GM18526 (cell line): Measurements from ENCODE around the gene LAMA5.

Experiments used
- POLR2A ChIP-seq: IDR thresholded peaks from 3 replicates; pipeline ENCODE4 v1.6.1; 2011; ENCODE audit not compliant: insufficient read length; ENCODE audit errors: extremely low read depth

Gene LAMA5

DNA sequence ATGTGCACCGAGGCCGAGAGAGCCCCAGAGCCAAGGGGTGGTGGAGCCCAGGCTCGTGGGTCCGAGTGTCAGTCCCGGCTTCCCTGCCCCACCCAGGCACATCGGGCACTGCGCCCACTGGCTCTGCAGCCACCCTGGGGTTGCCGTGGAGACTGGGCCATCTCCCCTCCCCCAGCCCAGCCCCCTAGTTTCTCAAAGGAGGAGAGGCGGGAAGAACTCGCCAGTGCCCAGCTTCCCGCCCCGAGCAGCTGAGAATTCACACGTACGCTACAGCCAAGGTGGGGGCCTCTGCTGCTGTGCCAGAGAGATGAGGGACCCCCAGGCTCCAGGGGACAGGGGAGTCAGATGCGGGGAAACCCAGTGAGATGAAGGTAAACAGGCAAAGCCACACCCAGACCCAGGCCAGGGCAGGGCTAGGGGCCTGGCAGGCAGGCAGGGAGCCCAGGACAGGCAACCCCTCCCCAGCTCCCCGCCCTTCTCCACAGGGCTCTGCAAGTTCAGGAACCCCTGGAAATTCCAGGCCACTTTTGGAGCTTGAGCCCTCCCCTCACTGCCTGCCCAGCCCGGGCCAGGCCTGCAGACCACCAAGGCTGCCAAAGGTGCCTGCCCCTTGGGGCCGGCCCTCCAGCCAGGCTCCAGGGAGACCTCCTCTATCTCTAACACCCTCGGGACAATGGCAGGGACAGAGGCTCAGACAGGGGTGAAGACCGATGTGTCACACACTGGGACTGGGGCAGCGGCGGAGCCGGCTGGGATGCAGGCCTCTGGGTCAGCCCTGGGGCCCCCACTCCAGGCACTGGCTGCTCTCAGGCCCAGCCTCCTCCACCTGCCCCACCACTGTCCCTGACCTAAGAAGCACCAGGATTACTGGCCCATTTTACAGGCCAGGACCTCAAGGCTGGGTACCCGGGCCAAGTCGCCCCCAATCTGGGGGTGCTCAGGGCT lies 6.0 kb downstream of the LAMA5 start:
- TF ChIP-seq POLR2A: no peak

DNA sequence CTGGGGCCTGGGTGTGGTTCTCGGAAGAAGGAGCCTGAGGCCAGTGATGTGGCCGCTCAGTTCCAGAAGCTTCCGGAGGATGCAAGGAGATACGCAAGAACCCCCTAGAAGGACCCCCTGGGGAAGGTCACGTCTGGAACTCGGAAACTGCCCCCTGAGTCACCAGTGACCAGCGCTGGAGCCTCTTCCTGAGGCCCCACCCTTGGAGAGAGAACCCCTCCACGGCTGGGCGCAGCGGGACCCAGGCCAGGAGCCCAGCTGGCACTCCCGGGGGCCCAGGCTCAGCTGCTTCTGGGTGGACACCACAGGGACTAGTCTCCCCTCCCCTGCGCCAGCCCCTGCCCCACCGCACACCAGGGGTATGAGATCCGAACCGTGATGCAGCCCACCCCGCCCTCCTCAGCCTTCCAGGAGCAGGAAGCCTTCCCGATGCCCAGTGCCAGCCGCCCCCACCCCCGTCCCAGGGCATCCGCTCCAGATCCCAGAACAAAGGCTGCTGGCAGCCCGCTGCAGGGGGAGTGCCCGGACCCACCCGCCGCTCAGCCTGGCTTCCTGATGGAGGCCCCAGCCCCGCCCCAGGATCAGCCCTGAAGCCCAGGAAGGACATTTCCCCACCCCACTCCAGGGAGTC lies 7.5 kb downstream of the LAMA5 start:
- no peak for TF ChIP-seq POLR2A

DNA sequence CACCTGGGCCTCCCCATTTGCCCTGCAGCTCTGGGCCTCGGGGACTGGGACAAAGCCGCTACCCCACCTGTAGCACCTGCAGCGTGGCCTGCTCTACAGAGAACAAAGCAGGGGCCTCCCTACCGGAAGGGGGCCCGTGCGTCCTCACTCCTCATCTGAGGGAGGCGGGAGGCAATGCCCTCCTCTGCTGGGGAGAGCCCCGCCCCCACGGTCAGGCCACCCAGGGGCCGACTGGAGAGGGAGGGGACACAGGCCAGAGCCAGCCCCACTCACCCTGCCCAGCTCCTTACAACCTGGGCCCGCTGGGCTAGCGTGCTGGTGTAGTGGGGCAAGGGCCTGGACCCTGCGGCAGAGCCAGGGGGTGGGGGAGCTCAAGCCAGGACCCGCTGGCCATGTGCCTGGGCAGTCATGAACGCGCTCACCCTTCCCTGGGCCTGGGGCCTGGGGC lies 8.0 kb downstream of the LAMA5 start:
- TF ChIP-seq POLR2A: no peak

DNA sequence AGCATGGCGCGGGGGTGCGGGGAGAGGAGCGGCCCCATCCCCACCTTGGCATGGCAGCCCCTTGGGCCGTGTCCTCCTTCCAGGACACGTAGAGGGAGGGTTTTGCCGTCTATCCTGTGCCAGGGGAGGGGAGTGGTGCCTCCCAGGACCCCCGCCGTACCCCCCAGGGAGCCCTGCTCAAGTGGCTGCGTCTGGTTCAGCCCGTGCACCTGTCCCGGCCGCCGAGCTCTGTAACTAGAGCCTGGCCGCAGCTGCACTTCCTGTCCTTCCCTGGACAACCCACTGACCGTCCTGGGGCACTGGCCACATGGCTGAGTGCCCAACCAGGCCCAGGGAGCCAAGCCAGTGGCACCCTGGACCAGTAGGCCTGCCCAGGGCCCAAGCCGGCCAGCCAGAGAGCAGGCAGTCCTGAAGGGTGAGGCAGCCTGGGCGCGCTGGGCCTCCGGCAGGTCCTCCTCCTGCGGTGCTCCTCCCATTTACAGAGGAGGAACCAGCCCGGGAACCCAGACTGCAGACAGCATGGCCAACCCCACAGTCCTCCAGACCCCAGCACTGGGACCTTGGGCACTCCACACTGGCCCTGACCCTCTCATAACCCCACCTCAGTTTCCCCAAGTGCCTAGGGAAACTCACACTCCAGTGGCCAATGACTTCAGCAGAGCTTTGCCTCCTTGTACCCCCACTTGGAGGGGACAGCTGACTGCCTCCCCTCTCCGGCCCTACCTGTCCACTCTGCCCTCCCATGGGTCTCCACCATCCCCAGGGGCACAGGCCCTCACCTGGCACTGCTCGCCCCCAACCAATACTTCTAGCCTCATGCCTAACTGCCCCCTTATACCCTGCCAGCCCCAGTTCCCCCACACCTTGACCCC lies 8.7 kb downstream of the LAMA5 start:
- TF ChIP-seq POLR2A: no peak

DNA sequence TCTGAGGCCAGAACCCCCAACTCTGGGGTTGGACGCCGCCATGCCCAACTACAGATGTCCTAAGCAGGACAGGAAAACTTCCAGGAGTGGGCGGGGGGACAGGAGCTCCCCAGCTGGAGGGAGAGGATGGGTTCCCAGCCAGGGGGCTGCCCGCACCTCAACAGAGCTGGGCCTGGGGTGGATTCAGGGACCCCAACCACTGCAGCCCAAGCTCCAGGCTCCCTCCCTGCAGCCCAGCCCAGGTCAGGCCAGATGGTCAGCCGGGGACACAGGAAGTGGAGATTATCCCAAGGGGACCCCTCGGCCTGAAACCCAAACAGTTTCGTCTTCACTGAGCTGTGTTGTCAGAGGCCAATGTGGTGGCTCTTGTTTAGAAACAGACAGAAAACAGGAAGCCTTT lies 9.4 kb downstream of the LAMA5 start:
- TF ChIP-seq POLR2A: no peak

DNA sequence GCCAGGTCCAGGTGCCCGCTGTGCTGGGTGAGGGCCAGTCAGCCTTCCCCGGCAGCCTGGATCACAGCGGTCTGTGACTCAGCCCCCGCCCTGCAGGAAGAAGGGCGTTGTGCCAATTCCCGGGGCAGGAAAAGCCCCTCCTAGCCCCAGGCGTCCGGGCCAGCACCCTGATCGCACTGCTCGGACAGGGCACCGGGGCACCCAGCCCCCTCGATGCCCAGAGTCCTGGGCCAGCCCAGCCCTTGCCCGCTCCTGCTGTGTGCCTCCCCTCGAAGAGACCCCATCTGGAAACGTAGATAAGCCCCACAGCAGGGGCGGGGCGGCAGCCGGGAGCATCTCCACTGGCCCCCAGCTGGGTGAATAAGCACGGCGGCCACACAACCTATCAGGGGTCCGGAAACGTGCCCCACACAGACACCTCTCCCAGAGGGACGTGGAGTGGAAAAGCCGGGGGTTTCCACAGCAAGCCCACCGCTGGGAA lies 9.9 kb downstream of the LAMA5 start:
- TF ChIP-seq POLR2A: no peak

DNA sequence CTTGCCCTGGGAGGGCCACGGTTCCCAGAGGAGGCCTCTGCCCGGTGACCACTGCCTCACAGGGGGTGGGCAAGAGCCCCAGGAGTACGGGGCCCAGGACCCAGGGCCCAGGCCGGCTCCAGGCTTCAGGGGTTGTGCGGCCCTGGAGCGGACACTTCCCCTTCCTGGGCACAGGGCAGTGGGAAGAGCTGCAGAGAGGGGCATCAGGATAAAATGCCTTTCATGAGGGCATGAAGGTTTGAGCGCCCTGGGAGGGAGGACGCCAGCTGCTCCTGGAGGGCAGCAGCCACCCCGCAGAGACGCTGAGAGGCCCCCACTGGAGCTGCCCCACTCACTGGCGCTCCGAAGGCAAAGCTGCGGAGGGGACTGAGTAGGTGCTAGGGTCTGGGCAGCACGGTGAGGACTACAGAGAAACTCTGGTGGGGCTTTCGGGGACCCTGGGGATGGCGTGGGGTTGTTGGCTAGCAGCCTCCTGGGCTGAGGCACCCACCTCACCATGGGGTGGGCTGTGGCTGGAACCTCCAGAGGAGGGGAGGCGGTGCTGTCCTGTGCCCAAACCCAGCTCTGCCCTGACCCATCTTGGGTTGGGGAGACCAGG lies 10.4 kb downstream of the LAMA5 start:
- no peak for TF ChIP-seq POLR2A

DNA sequence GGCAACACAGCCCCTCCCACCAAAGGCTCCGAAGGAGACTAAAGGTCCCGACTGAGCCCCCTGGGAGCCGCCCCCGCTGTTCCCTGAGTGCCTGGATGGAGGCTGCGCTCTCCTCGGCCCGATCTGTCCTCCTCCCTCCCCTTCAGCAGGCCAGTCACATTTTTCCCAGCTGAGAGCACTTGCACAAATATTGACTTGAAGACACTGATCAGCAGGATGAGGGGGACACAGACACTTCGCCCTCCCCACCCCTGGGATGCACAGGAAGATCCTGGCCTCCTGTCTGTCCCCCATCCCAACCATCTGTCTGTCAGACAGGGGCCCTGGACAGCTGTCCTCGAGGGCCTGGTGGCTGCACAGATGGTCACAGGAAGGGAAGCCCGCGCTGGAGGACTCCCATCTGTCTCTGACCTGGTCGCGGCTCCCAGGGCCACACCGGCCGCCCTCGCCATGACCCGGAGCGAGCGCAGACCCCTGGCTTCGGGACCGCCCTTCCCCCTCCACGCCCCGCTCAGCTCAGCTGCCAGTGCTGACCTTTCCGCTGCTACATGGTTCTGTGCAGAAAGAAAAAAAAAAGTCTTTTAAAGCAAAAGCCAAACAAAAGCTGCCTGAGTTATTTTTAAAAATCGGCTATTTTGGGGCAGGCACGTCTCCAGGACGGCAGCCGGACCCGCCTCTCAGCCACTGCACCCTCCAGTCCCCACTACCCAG lies 11.1 kb downstream of the LAMA5 start:
- no peak for TF ChIP-seq POLR2A

DNA sequence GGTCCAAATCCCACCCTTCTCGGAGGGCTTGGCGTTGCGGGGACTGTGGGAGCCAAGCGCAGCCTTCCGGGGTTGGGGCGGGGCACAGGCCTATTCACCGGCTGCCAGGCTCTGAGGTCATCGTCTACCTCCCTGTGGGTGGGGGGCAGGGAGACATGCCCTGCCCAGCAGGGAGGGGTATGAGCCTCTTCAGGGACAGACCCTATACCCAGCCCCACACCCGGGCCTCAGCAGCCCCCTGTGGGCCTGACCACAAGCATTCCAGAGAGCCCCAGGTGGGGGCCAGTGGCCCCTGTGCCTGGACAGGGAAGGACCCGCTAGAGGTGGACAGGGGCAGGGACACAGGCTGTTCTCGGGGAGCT lies 11.6 kb downstream of the LAMA5 start:
- no peak for TF ChIP-seq POLR2A

DNA sequence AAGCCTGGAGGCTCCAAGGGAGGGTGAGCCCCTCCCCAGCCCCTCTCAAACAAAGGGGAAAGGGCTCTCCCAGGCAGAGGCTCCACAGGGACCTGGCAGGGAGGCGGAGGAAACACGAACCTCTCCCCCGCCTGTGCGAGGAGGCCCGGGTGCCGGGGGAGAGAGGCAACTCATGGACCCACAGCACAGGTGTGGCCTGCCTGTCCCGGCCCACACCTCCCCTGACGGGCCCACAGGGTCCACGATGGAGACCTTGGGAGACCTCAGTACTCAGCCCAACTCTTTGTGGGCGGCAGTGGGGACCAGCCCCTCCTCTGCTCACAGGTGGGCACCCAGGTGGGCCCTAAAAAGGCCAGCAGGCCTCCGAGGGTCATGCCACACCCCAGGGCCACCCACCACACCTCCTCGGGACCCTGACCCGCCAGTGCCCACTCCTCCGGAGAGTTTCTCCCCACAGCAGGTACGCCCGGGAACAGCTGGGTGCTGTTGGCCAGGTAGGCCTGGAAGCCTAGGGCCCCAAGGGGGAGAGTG lies 12.2 kb downstream of the LAMA5 start:
- TF ChIP-seq POLR2A: no peak

DNA sequence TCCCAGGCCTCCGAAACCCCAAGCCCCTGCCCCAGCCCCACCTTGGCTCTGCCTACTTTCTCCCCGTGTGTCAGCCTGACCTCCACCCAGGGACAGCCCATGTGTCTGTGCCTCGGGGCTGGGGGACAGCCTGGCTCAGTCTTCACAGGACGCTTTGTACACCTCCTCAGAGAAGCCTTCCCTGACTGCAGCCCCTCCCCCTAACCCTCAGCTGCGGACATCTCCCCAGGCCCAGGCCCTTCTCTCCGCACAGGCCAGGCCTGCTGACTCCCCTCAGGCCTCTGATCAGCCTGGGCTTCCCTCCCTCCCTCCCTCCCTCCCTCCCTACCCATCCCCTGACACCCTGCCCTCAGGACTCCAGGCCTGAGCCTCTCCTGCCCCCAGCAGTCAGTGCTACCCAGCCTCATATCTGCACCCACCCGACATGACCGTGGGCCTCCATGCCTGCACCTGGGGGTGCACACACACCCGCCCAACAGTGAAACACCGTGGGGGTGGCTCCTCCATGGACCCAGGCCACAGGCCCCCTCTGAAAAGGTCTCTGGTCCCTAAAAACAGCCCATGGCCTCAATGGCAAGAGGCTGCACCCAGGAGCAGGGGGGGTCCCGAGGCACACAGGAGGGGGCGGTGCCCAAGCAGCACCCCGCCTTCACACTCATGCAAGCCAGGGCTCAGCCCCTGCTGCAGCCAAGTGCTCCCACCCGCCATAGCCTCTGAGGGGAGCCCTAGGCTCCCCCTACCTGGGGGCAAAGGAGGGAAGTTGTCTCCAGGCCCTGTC lies 12.9 kb downstream of the LAMA5 start:
- TF ChIP-seq POLR2A: no peak

DNA sequence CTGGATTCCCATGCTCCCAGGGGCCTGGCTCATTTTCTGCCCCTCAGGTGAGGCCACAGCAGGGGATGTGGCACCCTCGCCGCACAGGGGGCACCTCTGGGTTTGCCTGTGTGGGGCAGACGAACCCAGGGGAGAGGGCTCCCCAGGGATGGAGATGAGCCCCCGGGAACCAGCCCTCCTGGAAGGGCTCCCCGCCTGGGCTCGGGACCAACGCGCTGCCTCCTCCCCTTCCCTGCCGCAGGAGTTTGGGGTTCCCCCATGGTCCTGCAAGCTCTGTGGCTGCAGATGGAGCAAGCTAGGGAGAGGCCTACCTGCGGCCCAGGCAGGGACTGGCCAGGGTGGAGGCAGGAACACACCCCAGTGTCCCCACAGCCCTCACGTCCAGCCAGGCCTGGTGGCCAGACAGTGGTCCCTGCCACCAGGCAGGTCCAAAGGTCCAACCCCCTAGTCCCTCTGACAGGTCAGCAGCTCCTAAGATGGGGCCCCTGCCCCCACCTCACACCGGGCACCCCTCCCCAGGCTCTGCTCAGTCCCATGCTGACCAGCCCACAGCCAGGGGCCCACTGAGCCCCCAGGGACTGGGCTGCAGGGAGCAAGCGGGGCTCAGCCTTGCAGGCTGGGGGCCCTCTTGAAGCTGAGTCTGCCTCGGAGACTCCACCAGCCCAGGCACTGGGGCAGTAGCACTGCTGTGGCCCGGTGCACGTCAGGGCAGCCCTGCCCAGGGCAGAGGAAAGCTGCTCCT lies 13.7 kb downstream of the LAMA5 start:
- TF ChIP-seq POLR2A: no peak
